Measurements from ENCODE around the gene SLX4IP.

GRCh38 chr20:10539818-10540553, 104.9 kb downstream of the SLX4IP start:
- no peak for TF ChIP-seq SPI1 (IDR thresholded peaks at IDR 0.05; ENCODE audit: borderline replicate concordance, low read depth)
- no peak for TF ChIP-seq CTCF (IDR thresholded peaks at IDR 0.05; ENCODE audit: insufficient read depth, low read length)
- TF ChIP-seq POLR2AphosphoS5 (IDR thresholded peaks at IDR 0.05; ENCODE audit: low read depth): no peak
- TF ChIP-seq GABPA (IDR thresholded peaks at IDR 0.05; ENCODE audit: low read depth): no peak
